Hematopoietic multipotent progenitor cell treated with erythropoietin and hydrocortisone succinate and interleukin-3 and kit ligand, for 8 days (in vitro differentiated cells): ENCODE results near the gene TFDP2.
"Not testable (repeated sequence)": the region's sequence is repeated elsewhere in the genome, so short reads cannot be mapped to it uniquely, and the experiment has no call there.

Source experiments
- DNase-seq: peaks from one replicate; pipeline ENCODE4 v3.0.0-alpha.2; 2015

Gene TFDP2, protein sequence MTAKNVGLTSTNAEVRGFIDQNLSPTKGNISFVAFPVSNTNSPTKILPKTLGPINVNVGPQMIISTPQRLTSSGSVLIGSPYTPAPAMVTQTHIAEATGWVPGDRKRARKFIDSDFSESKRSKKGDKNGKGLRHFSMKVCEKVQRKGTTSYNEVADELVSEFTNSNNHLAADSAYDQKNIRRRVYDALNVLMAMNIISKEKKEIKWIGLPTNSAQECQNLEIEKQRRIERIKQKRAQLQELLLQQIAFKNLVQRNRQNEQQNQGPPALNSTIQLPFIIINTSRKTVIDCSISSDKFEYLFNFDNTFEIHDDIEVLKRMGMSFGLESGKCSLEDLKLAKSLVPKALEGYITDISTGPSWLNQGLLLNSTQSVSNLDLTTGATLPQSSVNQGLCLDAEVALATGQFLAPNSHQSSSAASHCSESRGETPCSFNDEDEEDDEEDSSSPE

DNA sequence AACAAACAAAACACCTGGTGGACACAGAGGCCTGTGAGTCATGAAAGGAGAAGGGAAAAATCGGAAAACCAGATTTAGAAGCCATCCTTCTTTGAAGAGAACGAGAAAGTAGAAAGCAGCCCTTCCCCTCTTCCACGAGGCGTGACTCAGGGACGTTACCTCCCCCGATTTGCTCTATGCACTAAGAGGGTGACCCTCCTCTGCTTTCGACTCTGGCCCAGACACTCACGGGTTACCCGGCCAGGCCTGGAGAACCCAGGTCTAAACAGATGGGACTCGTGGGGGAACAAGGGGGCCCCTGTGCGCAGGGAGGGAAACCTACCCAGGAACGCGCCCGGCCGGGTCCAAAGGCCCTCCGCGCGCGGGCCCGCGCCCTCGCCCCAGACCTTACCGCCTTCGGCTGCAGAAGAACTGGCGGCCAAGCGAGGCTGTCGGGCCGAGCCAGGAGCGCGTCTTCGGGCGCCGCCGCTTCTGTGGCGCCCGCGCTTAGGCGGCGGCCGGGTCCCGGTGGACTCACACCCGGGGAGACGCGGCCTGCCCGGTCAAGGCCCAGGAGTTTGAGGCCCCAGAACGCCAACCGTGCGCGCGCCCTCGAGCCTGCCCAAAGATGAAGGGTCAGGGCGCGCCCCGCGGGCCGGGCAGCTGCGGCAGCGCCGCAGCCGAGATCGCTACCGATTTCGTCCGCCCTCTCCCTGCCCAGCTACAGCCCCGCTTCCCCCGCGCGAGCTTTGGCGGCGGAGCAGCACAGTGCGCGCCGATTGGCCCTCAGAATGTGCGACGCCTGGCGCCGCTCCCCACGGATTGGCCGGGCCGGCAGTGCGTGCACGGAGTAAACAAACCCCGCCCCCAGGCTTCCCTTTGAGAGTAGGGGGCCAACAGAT lies at the start of gene TFDP2:
TSS of gene TFDP2 (minus strand) at position 753 of the 881 bp plus-strand sequence. CDS start 47,795 bp downstream, outside the sequence.
- DNase-seq = peak; percentile 87

DNA sequence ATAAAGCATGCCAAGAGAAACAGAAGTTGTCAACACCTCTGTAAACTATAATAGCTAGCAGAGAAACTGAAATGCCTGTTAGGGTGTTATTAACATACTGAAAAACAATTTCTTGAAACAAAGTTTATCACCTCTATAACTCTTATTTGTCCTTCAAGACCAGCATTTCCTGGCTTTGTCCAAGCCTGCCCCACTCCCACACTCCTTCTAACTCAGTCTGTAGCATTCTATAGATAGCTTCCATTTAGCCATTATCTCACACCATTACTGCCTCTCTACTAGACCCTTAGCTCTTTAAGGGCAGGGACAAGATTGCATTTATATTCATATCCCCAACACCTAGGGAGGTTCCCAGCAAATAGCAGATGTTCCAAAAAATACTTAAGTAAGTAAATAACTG lies 39.5 kb upstream of the TFDP2 start:
- no peak for DNase-seq

DNA sequence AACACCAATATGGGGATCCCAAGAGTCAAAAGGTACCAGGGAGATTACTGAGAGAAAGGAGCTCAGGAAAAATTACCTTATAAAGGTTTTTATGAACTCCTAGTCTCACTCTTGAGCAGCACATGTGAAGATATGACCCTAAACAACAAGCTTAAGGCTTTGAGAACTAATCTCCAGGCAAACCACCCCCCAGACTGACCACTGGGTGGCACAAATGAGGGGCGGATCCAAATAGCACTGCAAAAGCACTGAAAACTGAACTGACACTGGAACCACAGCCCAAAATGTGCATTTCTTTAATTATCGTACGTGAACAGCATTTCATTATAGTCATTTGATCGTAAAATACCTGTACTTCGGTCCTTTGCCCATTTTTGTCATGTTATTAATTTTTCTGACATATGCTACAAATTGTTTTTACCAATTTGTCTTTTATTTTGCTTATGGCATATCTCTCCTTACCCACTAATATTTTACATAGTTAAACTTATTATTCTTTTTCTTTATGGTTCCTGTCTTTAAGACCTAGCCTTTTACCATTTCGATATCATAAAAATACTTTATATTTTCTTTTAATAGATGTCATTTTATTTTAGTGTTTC lies 31.5 kb upstream of the TFDP2 start:
- peak; percentile 68 for DNase-seq

DNA sequence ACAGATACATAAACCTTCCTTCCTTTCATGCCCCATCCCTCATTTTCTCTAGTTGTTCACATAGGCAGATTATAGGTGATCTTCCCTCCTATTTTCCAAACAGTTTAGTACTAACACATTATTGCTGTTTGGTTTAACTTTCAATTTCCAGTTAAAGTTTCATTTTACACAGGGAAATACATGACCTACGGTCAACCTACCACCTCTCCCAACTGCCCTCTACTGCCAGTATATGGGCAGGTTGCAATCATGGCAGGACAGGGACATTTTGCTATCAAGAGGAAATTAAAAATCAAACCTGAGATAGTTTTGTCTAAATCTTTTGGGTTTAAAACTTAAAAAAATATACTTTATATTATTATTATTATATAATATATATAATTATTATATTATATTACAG lies 26.1 kb upstream of the TFDP2 start:
- no peak for DNase-seq

DNA sequence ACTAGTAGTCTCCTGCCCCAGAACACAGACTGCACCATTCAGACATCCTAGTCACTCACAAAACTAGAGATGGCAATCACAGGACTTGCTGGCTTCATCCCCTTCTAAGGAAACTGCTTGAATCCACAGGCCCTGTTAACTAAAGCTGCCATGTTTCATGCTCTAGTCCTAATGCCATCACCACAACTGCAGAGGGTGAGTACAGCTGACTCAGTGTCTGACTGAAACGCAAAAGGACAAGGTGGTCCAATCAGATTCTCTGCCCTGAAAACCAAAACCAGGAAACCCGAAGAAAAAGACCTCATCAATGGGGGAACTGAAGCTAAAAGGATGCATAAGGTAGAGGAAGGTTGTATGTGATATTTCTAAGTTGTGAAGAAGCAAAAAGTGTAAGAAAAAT lies 25.2 kb upstream of the TFDP2 start:
- DNase-seq = no peak

DNA sequence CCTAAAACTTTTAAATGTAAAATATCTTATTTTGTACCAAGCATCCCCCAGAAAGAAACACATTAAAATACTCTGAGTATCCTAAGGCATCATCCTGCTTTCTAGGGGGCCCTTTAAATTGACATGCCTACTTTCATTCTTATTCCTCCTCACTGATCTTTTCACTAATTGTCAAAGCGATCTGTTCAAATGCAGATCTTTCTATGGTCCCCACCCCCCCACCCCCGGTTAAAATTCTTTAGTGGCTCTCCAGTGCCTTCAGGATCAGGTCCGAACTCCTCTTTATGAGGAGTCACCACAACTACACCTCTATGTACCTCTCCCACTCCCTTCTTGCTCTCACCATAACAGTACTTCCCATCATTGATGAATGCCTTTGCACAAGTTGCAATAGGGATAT lies 19.2 kb upstream of the TFDP2 start:
- DNase-seq = no peak

DNA sequence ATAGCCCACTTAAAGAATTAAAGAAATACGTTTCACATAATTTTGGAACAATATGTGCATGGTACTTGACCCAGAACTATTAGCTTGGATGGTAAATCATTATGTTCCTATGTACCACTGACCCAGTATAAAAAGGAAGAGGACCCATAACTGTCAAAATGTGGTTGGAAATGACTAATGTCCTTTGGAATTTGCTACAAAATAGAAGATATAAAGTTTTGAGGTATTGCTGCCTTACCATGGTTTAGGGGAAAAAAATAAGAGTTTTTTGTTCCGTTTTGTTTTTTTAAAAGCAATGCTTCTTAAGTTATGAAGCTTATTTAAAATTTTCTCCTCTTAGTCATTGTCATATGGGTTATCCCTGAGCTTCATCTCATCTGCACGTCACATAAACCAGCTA lies 15.8 kb upstream of the TFDP2 start:
- no peak for DNase-seq

DNA sequence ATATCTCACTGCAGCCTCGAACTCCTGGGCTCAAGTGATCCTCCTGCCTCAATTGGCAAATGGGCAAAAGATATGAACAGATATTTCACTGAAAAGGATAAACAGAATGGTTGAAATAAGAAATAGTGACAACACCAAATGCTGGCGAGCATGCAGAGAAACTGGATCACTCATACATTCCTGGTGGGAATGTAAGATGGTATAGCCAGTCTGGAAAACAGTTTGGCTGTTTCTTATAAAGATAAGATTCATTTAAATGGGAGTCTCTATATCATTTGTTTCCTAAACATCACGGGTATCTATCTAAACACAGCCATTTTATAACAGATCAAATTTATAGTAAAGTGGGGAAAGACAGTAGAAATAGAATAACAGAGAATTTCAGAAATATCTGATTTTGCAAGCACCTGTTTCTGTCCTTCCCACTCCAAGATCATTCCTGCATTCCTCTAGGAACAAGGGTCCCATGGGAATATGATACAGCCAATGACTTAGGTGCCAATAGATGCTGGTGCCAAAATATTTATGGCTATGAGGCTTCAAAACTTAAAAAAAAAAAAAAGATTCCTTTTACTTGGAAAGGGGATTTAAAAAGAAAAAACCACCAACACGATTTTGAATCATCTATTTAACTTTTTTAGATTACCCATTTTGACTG lies 9.9 kb upstream of the TFDP2 start:
- no peak for DNase-seq

DNA sequence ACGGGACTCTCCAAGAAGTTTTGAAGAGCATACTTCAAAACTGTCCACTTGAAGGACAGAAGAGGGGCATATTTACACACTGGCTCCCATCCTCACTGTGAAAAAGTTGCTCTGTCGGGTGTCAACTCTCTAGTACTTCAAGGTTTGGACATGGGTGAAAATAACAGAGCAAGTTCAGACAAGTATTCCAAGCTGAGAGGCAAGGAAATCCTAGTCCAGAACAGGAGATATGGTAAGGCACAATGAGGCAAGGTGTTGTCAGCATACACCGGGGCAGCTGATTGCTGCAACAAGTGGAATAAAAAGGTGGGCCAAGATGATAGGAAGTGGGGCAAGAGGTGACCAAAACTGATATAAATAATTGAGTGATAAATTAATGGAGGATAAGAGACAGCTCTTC lies 4.8 kb upstream of the TFDP2 start:
- DNase-seq = no peak

DNA sequence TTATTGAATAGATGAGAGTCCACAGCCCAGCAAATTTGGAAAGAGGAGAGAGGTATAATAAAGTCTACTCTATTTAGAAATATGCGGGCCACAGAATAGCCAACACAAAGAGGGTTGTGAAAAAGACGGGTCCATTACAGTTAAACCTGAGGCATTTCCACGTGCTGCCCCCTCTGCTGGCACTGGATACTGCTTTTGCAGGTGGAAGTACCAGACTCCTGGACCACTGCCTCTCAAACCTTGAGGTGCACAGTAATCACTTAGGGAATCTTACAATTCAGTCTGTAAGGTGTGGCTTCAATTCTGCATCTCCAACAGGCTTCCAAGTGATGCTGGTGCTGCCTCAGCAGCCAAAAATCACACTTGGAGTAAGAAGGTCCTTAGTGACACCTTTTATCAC lies 3.0 kb upstream of the TFDP2 start:
- DNase-seq = peak; percentile 15

DNA sequence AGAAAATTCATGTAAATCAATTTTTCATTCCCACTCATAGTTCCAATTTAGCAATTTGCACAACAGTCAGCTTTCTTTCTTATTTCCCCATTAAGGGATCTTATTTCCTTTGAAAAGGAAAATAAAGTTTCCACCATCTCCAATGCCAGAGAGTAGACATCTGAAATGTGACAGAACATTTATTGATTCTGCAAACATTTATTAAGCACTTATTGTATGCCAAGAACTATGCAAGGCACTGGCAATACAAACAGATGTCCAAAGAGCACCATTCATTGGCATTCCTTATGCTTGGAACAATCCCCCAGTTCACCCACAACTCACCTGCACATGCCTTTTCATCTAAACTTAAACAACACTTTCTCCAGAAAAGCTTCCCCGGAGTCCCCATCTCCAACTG lies 2.5 kb upstream of the TFDP2 start:
- no peak for DNase-seq

DNA sequence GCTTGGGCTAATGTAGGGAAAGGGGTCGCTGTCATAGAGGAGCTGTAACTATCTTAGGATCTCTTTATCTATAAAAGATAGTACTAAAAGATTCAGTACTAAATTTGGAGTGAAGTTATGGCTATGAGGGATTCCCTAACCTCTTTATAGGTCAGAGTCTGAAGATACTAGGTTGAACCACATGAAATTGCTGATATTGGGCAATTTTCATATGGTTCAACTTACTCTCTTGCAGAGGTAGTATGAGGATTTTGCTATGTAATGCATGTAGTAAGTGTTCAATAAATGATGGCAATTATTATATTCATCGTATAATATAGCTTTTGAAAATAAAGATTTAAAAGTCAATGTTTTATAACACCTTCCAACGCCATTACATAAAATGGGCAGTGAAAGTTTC lies 1.9 kb upstream of the TFDP2 start:
- no peak for DNase-seq

DNA sequence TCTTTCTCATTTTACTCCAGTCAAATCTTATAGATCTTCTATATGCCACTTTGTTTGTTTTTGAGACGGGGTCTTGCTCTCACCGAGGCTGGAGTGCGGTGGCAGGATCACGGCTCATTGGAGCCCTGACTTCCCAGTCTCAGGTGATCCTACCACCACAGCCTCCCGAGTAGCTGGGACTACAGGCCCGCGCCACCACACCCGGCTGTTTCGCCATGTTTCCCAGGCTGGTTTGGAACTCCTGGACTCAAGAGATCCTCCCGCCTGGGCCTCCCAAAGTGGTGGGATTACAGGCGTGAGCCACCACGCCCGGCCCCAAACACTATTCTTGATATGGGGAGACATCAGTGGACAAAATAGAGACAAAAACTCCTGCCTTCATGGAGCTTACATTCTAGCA lies 927 bp upstream of the TFDP2 start:
- DNase-seq = no peak

DNA sequence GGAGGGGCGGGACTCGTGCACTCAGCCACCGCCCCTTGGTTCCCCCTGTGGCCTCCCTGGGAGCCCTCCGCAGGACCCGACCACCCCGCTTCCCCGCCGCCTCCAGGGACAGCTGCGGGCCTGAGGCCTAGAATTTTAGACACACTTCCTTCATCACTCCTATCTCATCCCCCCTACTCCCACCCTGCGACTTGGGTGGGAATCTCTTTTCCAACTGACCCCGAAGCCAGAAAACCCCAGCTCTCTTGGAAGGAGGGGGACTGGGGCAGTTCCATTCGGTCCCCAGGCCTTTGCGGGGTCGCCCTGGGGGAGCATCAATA lies 289 bp upstream of the TFDP2 start:
- DNase-seq = no peak

DNA sequence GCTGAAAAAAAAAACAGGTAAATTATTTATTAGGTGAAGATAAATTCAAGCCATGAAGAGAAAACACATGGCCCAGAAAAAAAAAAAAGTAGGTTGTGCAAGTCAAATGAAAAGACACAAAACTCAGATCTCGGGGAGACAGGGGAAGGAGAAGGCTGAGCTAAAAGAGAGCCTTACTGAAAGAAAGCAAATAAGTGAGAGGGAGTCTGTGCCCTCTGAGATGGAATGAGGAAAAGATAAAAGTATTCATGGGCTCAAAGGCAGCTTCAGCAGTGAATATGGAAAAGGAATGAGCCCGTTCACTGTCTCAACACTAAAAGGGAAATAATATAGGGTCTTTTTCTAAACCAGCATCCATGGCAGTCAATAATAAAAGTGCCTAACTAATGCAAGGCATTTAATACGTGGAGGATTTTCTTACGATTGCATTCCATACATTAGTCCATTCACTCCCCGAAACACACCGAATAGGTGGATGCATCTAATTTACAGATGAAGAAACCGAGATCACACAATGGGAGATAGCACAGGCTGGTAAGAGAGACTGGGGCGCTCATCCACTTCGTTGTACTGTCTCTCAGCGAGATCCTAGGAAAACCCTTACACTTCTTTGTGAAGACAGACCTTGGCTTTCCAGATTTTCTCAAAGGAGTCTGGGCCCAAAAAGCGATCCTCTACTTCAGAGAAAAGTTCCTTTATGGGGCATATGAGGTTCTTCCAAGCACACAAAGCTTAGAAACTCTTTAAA lies 1.1 kb downstream of the TFDP2 start:
- DNase-seq = peak; percentile 20

DNA sequence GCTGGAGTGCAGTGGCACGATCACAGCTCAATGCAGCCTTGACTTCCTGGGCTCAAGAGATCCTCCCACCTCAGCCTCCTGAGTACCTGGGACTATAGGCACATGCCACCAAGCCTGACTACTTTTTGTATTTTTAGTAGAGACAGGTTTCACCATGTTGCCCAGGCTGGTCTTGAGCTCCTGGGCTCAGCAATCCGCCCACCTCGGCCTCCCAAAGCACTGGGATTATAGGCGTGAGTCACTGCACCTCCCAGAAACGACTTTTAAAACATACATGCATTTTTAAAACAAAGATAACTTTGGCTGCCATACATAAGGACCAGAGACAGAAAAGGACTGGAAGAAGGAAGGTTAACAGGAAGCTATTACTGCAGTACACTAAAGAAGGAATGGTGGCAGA lies 4.8 kb downstream of the TFDP2 start:
- not testable (repeated sequence) for DNase-seq

DNA sequence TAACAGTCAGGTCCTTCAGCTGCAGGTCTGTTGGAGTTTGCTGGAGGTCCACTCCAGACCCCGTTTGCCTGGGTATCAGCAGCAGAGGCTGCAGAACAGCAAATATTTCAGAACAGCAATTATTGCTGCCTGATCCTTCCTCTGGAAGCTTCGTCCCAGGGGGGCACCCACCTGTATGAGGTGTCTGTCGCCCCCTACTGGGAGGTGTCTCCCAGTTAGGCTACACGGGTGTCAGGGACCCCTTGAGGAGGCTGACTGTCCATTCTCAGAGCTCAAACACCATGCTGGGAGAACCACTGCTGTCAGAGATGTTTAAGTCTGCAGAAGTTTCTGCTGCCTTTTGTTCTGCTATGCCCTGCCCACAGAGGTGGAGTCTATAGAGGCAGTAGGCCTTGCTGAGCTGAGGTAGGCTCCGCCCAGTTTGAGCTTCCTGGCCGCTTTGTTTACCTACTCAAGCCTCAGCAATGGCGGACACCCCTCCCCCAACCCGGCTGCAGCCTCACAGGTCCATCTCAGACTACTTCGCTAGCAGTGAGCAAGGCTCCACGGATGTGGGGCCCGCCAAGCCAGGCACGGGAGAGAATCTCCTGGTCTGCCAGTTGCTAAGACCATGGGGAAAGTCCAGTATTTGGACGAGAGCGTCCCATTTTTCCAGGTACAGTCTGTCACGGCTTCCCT lies 8.6 kb downstream of the TFDP2 start:
- peak; percentile 16 for DNase-seq

DNA sequence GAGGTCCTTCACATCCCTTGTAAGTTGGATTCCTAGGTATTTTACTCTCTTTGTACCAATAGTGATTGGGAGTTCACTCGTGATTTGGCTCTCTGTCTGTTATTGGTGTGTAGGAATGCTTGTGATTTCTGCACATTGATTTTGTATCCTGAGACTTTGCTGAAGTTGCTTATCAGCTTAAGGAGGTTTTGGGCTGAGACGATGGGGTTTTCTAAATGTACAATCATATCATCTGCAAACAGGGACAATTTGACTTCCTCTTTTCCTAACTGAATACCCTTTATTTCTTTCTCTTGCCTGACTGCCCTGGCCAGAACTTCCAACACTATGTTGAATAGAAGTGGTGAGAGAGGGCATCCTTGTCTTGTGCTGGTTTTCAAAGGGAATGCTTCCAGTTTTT lies 12.3 kb downstream of the TFDP2 start:
- DNase-seq = not testable (repeated sequence)

DNA sequence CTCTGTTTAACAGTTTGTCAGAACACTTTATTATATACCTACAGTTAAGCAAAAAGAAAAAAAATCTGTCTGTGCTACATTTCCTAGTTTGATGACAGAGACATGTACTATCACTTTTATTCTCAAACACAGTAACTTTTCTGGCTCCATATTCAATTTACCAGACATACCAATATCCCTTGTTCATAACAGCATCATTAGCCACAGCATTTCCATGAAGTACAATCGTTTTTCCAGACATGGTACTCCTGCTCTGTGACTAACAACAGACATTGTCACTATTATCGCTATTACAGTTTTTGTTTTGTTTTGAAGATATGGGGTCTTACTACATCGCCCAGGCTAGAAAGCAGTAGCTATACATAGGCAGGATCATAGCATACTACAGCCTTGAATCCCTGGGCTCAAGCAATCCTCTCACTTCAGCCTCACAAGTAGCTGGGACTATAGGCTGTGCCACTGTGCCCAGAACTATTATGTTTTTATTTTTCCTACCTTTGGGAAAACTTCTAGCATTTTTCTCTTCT lies 14.5 kb downstream of the TFDP2 start:
- DNase-seq = no peak

DNA sequence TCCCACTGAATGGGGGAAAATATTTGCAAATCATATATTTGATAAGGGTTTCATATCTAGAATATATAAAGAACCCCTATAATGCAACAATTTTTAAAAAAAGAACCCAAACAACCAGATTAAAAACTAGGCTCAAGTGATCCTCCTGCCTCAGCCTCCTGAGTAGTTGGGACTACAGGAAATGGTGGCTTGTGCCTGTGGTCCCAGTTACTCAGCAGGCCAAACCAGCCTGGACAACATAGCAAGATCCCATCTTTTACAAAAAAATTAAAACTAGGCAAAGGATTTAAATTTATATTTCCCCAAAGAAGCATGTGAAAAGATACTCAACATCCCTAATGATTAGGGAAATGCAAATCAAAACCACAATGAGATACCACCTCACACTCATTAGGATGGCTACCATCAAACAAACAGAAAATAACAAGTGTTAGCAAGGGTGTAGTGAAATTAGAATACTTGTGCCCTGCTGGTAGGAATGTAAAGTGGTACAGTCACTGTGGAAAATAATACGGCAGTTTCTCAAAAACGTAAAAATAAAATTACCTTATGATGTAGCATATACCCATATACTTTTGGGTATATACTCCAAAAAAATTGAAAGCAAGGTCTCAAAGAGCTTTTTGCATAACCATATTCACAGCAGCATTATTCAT lies 19.7 kb downstream of the TFDP2 start:
- no peak for DNase-seq
